HG03066 (cell line): ENCODE results near the gene HMGN5.

Experiments
- ATAC-seq: cut with Tn5 transposase; IDR thresholded peaks from one replicate; pipeline ENCODE4 v1.9.1; 2021; ENCODE audit warnings: low read depth; ENCODE audit not compliant: unreplicated experiment

HMGN5 gene

GRCh38 chrX:81201671-81202455 is at the start of gene HMGN5, which contains the start of gene SH3BGRL:
TSS of gene HMGN5 (minus strand) at chrX:81201913. CDS start at chrX:81121549, 80,364 bp downstream.
TSS of gene SH3BGRL (plus strand) at chrX:81202102. CDS start at chrX:81202201, 99 bp downstream.
- ATAC-seq, result peak; percentile 95

- no peak for ATAC-seq
Measured at GRCh38 chrX:81241753-81242152, 40.0 kb upstream of the HMGN5 start.

- no peak for ATAC-seq
Measured at GRCh38 chrX:81240701-81241331, 39.1 kb upstream of the HMGN5 start.

DNA sequence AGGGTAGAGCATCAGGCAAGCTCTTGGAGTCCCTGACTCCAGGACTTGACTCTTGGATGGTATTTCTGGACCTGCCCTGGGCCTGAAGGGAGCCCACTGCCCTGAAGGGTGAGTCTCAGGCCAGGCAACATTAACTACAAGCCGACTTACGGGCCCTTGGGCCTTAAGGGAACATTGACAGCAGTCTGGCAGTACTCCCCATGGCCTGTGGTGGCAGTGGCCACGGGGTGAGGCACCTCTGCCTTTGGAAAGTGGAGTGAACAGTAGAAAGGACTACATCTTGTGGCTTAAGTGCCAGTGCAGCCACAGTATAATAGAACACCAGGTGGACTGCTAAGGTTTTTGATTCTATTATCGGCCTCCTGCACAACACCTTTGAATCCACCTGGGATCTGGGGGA is 36.5 kb upstream of the HMGN5 start:
- ATAC-seq, result no peak

DNA sequence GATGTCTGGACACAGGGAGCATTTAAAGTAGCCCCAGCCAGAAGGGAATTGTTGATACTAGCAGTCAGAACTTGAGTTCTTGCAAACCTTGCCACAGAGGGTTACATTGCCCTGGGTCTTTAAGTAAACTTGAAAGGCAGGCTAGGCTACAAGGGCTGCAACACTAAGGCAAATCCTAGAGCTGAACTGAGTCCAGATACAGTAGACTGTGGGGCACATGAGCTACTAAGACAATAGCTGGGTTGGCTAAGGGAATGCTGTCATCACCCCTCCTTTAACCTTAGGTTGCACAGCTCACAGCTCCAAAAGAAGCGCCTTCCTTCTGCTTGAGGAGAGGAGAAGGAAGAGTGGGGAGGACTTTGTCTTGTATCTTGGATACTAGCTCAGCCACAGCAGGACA is 35.8 kb upstream of the HMGN5 start:
- ATAC-seq, result no peak

DNA sequence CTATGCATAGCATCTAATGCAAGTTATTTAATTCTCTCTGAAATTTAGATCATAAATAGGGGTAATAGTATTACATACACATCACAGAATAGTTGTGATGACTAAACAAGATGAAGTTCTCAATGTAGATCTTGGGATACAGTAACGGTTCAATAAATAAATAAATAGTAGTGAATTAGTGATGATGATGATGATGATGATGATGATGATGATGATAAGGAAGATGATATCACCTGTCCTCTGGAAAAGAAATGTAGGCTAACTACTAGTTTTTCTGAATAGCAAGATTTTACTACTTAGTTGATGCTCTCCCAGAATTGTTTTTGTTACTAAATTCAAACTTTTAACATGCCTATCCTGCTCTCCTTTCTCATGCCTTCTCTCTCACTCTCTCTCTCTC is 30.5 kb upstream of the HMGN5 start:
- ATAC-seq, result no peak

GRCh38 chrX:81231476-81231875 is 29.8 kb upstream of the HMGN5 start:
- ATAC-seq, result no peak

- ATAC-seq, result no peak
Measured at GRCh38 chrX:81229901-81230300, 28.2 kb upstream of the HMGN5 start.

DNA sequence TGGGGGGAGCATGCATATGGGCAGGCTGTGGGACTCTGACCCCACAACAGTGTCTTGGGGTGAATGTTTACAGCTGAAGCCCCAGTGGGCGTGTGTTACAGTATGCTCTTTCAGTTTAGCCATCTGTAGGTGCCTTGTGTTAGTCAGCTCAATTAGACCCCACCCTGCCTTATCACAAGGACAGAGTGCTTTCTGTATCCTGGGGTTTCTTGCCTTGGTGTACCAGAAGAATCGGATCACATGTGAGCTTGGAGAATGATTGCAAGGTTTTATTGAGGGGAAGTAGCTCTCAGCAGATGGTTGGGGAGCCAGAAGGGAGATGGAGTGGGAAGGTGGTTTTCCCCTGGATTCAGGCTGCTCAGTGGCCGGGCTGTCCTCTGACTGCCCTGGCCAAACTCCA is 27.5 kb upstream of the HMGN5 start:
- no peak for ATAC-seq

DNA sequence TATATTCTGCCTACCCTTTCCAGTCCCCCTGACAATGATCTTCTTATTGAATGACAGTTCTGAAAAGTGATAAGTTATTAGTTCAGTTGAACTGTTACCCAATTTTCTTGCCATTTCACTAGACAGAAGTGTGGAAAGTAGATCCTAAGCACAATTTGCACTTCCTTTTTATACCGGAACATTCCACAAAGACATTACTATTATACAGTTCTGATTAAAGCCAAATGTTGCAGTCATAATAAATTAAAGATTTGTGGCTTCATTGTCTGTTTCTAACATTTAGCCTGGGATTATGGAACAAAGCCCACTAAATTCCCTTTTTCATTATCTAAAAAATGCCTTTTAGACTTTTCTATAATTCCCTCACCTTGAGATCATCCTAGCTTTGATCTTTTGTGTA is 14.0 kb upstream of the HMGN5 start:
- ATAC-seq, result no peak

GRCh38 chrX:81208916-81209315 is 7.2 kb upstream of the HMGN5 start:
- ATAC-seq, result no peak

- ATAC-seq, result no peak
Measured at GRCh38 chrX:81206476-81206875, 4.8 kb upstream of the HMGN5 start.

GRCh38 chrX:81205551-81205950 is 3.8 kb upstream of the HMGN5 start:
- no peak for ATAC-seq

GRCh38 chrX:81202943-81203342 is 1.2 kb upstream of the HMGN5 start:
- ATAC-seq, result no peak

DNA sequence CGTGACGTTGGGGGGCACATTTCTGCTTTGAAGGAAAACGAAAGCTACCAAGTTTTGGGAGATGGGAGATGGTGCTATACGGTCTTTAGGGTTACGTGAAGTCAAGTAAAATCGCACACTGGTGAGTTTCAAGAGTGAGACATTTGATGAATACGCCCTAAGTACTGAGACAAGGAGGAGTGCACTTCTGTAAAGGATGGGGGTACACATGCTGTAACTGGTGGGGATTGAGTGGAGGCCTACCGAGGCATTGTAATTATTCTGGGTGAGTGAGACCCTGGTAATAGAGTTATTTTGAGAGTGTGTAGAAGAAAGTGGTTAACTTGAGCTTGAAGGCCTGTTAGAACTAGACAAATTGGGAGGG is 725 bp upstream of the HMGN5 start:
- ATAC-seq, result peak; percentile 29

- ATAC-seq, result no peak
Measured at GRCh38 chrX:81201071-81201470, 642 bp downstream of the HMGN5 start.

- ATAC-seq, result peak; percentile 89
Measured at GRCh38 chrX:81195712-81196111, 6.0 kb downstream of the HMGN5 start.

DNA sequence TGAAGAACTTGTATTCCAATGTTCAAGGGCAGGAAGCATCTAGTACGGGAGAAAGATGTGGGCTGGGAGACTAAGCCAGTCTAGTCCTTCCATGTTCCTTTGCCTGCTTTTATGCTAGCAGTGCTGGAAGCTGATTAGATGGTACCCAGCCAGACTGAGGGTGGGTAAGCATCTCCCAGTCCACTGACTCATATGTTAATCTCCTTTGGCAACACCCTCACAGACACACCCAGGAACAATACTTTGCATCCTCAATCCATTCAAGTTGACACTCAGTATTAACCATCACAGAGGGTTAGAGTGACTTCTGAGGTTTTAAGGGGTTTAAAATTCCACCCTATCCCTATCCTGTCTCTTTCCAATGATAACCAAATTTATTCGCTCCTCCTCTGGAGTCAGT is 6.5 kb downstream of the HMGN5 start:
- no peak for ATAC-seq

DNA sequence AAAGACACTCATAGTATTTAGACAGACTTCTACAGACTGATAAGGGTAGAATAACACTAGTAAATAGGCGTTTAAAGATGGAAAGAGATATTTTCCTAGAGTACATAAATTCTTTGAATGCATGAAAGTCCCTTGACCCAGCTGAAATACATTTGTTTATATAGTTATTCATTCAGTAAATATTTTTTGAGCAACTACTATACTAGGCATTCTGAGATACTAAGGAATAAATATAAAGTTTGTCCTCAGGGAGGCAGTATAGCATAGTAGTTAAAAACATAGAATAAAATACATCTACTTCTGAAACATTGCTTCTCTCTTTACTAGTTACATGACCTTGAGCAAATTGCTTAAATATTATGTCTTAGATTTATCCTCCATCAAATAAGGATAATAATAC is 27.4 kb downstream of the HMGN5 start:
- ATAC-seq, result no peak

- ATAC-seq, result no peak
Measured at GRCh38 chrX:81168391-81168790, 33.3 kb downstream of the HMGN5 start.

DNA sequence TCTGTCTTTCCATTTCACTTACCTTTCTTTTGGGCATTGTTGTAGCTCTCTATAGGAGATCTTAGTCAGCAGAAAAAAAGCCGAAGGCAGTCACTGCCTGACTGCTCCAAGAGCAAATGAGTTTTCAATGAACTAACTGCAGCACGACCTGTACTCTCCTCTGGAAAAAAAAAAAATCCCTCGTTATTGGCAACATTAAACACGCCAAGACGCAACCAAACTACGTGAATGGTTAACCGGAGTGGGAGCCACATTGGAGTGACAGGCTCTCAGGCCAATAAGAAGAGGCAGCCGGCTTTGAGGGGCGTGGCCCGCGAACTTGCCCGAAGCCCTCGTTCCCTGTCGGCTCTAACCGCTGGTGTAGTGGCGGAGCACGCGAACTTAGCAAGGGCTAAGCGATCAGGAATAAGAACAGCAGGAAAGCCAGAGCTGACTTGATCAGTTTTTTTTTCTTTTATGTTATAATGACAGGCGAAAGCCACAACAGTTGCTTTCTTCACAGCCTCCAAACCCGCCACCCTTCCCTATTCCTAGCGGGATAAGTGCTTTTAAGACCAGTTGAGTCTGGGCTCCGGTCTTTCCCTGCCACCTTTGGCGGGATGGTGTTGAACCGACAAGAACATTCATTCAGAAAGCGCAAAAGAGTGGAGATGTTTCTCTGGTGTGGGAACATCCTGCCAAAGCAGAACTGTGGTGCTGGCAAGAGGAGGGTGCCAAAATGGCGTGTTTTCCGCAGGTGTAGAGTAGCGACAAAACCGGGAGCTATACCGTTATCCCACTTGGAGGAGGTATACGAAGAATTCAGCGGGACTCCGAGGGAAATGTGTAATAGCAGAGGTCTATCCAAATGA is 80.0 kb downstream of the HMGN5 start:
- ATAC-seq, result peak; percentile 92
